Suppressor macrophage treated with lipopolysaccharide for 4 hours (primary cell): ENCODE measurements around the gene PLXND1.

Experiments used
- DNase-seq: peaks from one replicate; pipeline ENCODE4 v3.0.0-alpha.2; 2020

Gene PLXND1

DNA sequence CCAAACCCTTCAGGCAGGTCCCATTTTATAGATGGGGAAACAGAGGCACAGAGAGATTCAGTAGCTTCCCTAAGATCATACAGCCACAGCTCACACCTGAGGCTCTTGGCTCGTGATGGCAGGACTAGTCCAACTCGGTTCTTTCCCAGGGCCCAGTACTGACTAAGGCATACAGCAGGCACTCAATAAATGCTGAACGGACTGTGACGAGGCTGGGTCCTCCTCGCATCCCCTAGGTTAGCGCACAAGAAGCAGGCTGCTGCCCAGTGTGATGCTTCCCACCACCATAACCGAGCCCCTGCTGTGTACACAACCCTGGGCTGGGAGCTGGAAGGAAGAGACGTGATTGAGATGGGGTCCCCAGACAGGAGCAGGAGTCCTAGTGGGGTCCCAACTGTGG is 24.9 kb downstream of the PLXND1 start:
- no peak for DNase-seq

DNA sequence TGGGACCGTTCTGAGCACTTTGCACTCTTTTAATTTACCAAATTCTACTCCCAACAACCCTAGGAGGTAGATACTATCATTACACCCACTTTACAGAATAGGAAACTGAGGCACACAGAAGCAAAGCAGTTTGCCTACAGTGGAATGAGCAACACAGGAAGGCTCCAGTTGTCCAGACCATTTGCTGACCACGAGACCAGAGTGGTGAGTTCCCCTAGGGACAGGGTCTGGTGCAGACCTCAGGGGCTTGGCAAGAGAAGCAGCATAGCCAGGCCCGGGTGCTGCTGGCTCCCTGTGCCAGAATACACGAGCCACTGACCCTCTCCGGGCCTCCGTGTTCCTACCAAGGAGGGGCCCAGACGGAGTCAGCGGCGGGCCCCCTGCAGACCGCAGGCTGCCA is 26.5 kb downstream of the PLXND1 start:
- no peak for DNase-seq

- peak; percentile 65 for DNase-seq
Observed at GRCh38 chr3:129577925-129578786, 28.3 kb downstream of the PLXND1 start.

- no peak for DNase-seq
Observed at GRCh38 chr3:129577366-129577765, 29.1 kb downstream of the PLXND1 start.

GRCh38 chr3:129576514-129577352 is 29.7 kb downstream of the PLXND1 start:
- DNase-seq = peak; percentile 41

GRCh38 chr3:129575997-129576384 is 30.5 kb downstream of the PLXND1 start:
- no peak for DNase-seq

- DNase-seq = no peak
Observed at GRCh38 chr3:129575233-129575996, 31.1 kb downstream of the PLXND1 start.

DNA sequence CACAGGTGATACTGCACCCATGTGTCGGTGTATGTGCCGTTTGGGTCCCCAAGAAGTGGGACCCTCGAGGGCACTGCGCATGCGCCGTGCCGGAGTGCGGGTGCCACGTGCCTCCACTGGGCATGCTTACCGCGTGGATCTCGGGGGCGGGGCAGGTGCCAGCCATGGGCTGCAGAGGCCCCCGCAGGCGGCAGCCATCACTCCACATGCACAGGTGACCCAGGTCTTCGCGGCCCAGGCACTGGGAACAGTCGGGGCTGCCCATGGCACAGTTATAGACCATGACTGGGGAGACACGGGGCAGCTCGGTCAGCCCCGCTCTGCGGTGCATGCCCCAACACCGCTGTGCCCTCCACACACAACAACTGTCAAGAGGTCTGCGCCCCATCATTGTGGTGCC is 32.3 kb downstream of the PLXND1 start:
- no peak for DNase-seq

DNA sequence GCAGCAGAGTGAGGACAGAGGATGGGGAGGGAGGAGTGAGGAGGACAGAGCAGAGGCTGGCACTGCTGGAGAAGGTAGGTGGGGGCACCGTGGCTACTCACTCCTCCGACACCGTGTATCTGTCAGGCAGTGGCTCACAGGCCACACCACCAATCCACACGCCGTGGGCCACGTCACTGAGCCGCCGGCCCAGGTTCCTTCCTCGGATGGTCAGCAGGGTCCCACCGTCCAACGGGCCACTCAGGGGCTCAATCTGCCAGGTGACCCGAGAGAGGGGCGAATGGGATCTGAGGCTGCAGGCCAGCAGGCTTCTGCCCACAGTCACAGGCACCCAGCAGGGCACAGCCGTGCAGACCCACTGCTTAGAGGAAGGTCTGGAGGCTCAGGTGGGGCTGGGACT is 33.0 kb downstream of the PLXND1 start:
- DNase-seq = no peak

DNA sequence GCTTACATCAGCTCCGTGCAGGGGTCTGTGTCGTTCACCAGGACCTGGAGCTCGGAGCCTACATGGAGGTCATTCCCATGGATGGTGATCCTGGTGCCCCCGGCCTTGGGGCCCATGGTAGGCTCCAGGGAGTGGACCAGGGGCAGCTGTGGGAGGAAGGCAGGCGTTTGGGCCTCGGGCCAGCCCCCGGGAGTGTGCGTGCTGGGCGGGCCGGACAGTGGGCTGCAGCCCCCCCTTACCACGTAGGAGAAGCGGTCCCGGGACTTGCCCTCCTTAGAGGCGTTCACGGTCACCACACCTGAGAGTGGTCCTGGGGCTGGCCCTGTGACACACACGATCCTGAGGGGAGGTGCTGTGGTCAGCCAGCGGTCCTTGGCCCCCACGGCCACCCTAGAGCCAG is 33.9 kb downstream of the PLXND1 start:
- DNase-seq = no peak

DNA sequence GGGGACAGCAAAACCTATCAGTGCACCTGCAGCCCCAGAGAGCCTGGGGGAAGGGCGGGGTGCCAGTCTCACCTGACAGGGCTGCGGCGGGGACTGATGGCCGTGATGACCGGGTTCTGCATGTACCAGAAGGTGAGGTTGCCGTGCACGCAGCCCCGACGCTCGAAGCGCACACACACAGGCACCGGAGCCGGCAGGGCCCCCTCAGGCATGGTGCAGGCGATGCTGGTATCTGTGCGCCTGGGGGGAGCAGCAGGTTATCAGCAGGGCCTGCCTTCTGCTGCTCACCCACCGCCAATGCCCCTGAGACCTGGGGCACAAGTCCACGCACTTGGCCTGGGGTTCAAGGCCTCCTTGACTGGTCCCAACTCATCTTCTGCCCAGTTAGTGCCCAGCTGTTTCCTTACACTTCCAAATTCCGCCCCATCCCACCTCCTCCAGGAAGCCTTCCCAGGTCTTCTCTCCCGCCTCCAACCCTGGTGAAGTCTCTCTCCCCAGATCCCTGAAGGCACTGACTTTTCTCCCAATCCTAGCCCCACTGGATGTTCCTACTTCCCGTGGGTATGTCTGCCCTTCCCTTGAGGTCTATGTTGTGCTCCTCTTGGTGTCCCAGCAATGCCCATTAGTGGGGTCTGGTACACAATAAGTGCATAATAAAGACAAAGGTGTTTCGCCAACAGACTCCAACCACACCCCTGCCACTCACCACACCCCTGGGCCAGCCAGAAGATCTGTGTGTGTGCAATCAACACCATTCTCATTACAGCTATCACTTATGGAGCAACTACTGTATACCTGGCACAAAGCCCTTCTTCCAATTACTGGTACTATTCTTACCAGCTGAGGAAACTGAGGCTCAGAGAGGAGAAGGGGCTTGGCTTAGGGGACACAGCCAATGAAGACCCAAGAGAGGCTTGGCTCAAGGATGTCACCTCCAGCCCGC is 34.6 kb downstream of the PLXND1 start:
- no peak for DNase-seq

- DNase-seq = no peak
Observed at GRCh38 chr3:129569856-129570255, 36.6 kb downstream of the PLXND1 start.

- DNase-seq = no peak
Observed at GRCh38 chr3:129567939-129568338, 38.5 kb downstream of the PLXND1 start.

DNA sequence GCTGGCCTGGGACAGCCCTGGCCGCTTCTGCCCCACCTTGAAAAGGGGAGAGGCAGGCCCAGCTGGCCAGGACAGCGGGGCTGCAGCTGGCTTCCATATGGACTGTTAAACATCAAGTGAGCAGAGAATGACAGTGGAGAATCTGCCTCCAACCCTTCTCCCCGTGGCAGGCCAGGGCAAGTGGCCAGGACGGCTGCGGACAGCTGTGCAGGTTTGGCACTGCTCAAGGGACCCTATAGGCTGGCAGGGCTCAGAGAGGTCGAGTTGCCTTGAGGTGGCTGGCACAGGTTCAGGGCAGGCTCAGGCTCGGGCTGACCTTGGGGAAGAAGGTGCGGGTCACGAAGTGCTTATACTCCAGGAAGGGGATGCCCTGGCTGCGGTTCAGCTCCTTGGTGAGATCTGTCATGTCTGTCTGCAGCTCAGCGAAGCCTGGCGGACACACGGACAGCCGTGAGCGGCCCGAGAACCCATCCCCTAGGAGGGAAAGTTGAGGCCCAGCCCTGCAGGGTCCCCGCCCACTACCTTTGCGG is 39.2 kb downstream of the PLXND1 start:
- no peak for DNase-seq

GRCh38 chr3:129565902-129566301 is 40.6 kb downstream of the PLXND1 start:
- no peak for DNase-seq

- no peak for DNase-seq
Observed at GRCh38 chr3:129564981-129565644, 41.4 kb downstream of the PLXND1 start.

- DNase-seq = no peak
Observed at GRCh38 chr3:129563850-129564535, 42.5 kb downstream of the PLXND1 start.

DNA sequence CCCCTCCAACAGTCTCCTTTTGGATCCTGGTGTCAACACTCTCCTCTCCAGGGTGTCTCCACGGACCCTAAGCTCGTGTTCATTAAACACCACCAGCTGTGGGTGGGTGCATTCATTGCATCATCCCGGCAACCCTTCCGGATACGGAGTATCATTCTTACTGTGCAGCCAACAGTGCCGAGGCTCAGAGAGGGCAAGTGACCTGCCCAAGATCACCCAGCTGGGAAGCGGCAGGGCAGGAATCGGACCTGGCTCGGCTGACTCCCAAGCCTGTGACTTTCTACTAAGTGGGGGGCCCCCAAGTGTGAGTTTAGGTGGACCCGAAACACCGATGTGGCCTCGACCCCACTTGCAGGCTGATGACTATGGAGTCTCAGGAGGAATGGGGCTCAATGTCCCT is 43.1 kb downstream of the PLXND1 start:
- no peak for DNase-seq

- no peak for DNase-seq
Observed at GRCh38 chr3:129562803-129563202, 43.7 kb downstream of the PLXND1 start.

DNA sequence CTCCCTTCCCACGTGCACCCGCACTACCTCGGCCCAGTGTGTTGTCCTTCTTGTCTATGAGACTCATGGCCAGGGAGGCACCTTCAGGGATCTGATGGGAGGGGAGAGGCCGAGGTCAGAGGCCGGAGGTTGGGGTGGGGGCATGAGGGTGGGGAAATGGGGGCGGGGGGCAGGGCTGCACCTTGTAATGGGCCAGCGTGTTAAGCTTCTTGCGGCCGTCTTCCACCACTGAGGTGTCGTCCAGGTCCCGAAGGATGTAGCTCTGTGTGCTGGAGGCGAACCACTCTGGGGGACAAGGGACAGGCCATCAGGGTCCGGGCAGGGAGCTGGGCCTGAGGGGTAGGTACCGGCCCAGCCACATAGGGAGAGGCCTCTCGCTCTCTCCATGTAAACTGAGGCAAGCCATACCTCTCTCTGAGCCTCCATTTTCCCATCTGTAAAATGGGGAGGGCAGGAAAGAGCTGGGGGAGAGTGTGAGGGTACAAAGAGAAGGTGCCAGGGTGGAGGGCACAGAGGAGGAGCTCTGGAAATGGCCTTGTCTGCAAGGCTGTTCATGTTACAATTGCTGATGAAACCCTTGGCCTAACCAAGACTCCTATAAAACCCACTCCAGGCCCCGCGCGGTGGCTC is 44.7 kb downstream of the PLXND1 start:
- no peak for DNase-seq
